Measurements from ENCODE around the gene RARRES1. TPM values are rescaled to one million over a fixed set of nuclear protein-coding genes. Genes with fewer than 3 reads are reported as not detected.

Gene RARRES1
- total and polyA plus RNA-seq, 4 donors, result 36.3 to 110 (median 51.6) TPM

DNA sequence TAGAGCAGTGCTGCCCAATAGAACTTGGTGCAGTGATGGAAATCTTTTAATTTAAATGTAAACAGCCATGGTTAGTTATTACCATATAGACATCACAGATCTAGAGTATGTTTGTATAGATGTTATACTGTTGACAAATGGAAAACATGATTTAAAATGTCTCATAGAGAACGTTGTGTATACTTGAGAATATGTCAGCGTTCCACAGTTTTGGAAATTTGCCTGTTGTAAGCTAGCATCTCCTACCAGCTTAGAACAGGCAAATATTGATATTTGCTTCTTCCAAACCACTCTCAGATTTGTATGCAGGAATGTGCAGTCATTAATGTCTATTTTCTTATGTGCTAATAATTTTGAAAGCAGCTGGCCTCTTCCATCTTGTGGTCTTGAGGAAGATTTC, 51.4 kb downstream of the RARRES1 start:
- Histone ChIP-seq H3K4me3 (no peak overlapping the region), H3K27me3 (ENCODE audit: control insufficient read depth in 3 of 3, insufficient read depth in 3 of 3, low read length in 2 of 3) (no peaks in the 10 kb centered on the region), H3K36me3 (ENCODE audit: control insufficient read depth in 4 of 4, insufficient read depth in 4 of 4, low read length in 4 of 4) (peaks cover 0 to 12% (median 9%) of the 10 kb centered on the region in 4 donors), H3K9me3 (ENCODE audit: control insufficient read depth in 4 of 4, insufficient read depth in 3 of 4, low read length in 3 of 4) (no peaks in the 10 kb centered on the region), H3K27ac (ENCODE audit: low read depth in 1 of 2, low read length in 1 of 2) (no peak overlapping the region), H3K9ac (ENCODE audit: insufficient read depth in 1 of 2, low read length in 2 of 2) (no peak overlapping the region), H3K4me1 (ENCODE audit: control insufficient read depth in 5 of 5, insufficient read depth in 5 of 5, low read length in 5 of 5) (peaks cover 0 to 5% (median 0%) of the 10 kb centered on the region in 5 donors)
- TF ChIP-seq, protein P1, sequence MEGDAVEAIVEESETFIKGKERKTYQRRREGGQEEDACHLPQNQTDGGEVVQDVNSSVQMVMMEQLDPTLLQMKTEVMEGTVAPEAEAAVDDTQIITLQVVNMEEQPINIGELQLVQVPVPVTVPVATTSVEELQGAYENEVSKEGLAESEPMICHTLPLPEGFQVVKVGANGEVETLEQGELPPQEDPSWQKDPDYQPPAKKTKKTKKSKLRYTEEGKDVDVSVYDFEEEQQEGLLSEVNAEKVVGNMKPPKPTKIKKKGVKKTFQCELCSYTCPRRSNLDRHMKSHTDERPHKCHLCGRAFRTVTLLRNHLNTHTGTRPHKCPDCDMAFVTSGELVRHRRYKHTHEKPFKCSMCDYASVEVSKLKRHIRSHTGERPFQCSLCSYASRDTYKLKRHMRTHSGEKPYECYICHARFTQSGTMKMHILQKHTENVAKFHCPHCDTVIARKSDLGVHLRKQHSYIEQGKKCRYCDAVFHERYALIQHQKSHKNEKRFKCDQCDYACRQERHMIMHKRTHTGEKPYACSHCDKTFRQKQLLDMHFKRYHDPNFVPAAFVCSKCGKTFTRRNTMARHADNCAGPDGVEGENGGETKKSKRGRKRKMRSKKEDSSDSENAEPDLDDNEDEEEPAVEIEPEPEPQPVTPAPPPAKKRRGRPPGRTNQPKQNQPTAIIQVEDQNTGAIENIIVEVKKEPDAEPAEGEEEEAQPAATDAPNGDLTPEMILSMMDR (IDR thresholded peaks at IDR 0.05; ENCODE audit: control extremely low read depth, extremely low read depth), result no peak
- ATAC-seq (ENCODE audit: insufficient read depth, low FRiP score) (no peak), DNase-seq (no peak)
- WGBS, 2 donors, result 79 to 82% methylated on average over 2 of the region's 2 CpGs

- H3K4me1 ChIP-seq (ENCODE audit: control insufficient read depth in 5 of 5, insufficient read depth in 5 of 5, low read length in 5 of 5), result peaks cover 0 to 5% (median 0%) of the 10 kb centered on the region in 5 donors
- H3K9me3 ChIP-seq (ENCODE audit: control insufficient read depth in 4 of 4, insufficient read depth in 3 of 4, low read length in 3 of 4), result no peaks in the 10 kb centered on the region
- no peak for ATAC-seq (ENCODE audit: insufficient read depth, low FRiP score)
- no peaks in the 10 kb centered on the region for H3K27me3 ChIP-seq (ENCODE audit: control insufficient read depth in 3 of 3, insufficient read depth in 3 of 3, low read length in 2 of 3)
- WGBS, 2 donors, result 26 to 63% methylated on average over 1 of the region's 1 CpG
- H3K4me3 ChIP-seq, result no peak overlapping the region
- TF ChIP-seq, protein P1 (IDR thresholded peaks at IDR 0.05; ENCODE audit: control extremely low read depth, extremely low read depth), result no peak
- no peak overlapping the region for H3K9ac ChIP-seq (ENCODE audit: insufficient read depth in 1 of 2, low read length in 2 of 2)
- H3K36me3 ChIP-seq (ENCODE audit: control insufficient read depth in 4 of 4, insufficient read depth in 4 of 4, low read length in 4 of 4), result peaks cover 0 to 12% (median 8%) of the 10 kb centered on the region in 4 donors
- no peak overlapping the region for H3K27ac ChIP-seq (ENCODE audit: low read depth in 1 of 2, low read length in 1 of 2)
- DNase-seq, result no peak
These were observed 52.7 kb downstream of the RARRES1 start for GRCh38 chr3:158679547-158680000.

- no peak overlapping the region for H3K9ac ChIP-seq (ENCODE audit: insufficient read depth in 1 of 2, low read length in 2 of 2)
- TF ChIP-seq, protein P1 (IDR thresholded peaks at IDR 0.05; ENCODE audit: control extremely low read depth, extremely low read depth), result no peak
- H3K4me1 ChIP-seq (ENCODE audit: control insufficient read depth in 5 of 5, insufficient read depth in 5 of 5, low read length in 5 of 5), result peaks cover 0 to 5% (median 0%) of the 10 kb centered on the region in 5 donors
- H3K4me3 ChIP-seq, result no peak overlapping the region
- 88 to 90% methylated on average over 2 of the region's 2 CpGs for WGBS, 2 donors
- ATAC-seq (ENCODE audit: insufficient read depth, low FRiP score), result no peak
- no peaks in the 10 kb centered on the region for H3K9me3 ChIP-seq (ENCODE audit: control insufficient read depth in 4 of 4, insufficient read depth in 3 of 4, low read length in 3 of 4)
- H3K27ac ChIP-seq (ENCODE audit: low read depth in 1 of 2, low read length in 1 of 2), result no peak overlapping the region
- no peak for DNase-seq
- H3K36me3 ChIP-seq (ENCODE audit: control insufficient read depth in 4 of 4, insufficient read depth in 4 of 4, low read length in 4 of 4), result peaks cover 0 to 12% (median 5%) of the 10 kb centered on the region in 4 donors
- H3K27me3 ChIP-seq (ENCODE audit: control insufficient read depth in 3 of 3, insufficient read depth in 3 of 3, low read length in 2 of 3), result no peaks in the 10 kb centered on the region
These were observed 53.6 kb downstream of the RARRES1 start for GRCh38 chr3:158678687-158679086.
